SU-DHL-6 (cell line): ENCODE data around the gene USF1.

Source experiments
- CTCF ChIP-seq: fragments of 200-600 bp; sonication (generic); IDR thresholded peaks from one replicate; pipeline ENCODE4 v1.5.1; 2017; ENCODE audit warnings: antibody characterized with exemption, mild to moderate bottlenecking, low read length, moderate library complexity; ENCODE audit not compliant: insufficient read depth, poor library complexity, severe bottlenecking
- EZH2phosphoT487 ChIP-seq: fragments of 200-600 bp; sonication (generic), shearing (Covaris generic); conservative IDR thresholded peaks from 2 replicates; pipeline ENCODE4 v1.6.1; 2018; ENCODE audit warnings: mild to moderate bottlenecking, antibody characterized with exemption, low read length, moderate library complexity, mixed read lengths

- TF ChIP-seq CTCF (no peak), EZH2phosphoT487 (no peak)
These were observed 25.1 kb downstream of the USF1 start, which contains the start of gene F11R for GRCh38 chr1:161020509-161021164.
